HCT116 (cell line): ENCODE measurements around the gene PLEKHA8. TPM values are rescaled to one million over a fixed set of nuclear protein-coding genes. Genes with fewer than 3 reads are reported as not detected.

Source experiments
- ATAC-seq: fragments of 200-7000 bp; cut with Tn5 transposase; 2 replicates; pipeline ENCODE4 v1.9.1; 2020; ENCODE audit warnings: mild to moderate bottlenecking, moderate library complexity
- BruUV-seq: library from RNA; stranded (reverse); fragments of 400-500 nt; replicated peaks from 2 replicates; lab custom pipeline; 2021; lab: Mats Ljungman, UMichigan
- CTCF ChIA-PET: fragments of 300-600 bp; sonication (Branson Sonifier 250); formaldehyde crosslinking; loops from one replicate; lab custom pipeline; 2021; ENCODE audit warnings: antibody characterized with exemption; lab: Charles Lee
- POLR2A ChIA-PET: fragments of 300-600, 350-600 bp; sonication (Branson Sonifier 250); formaldehyde crosslinking; loops from one replicate; lab custom pipeline; 2021; ENCODE audit warnings: antibody characterized with exemption; lab: Charles Lee
- RAD21 ChIA-PET, 2 experiments: fragments of 300-600 bp; sonication (Branson Sonifier 250); formaldehyde crosslinking; loops; one replicate each; lab custom pipeline; 2023; ENCODE audit warnings: low total read pairs in 2 of 2; ENCODE audit not compliant: uncharacterized antibody in 2 of 2, unreplicated experiment in 2 of 2, low non-redundant PET in 1 of 2; lab: Charles Lee
- DNase-seq: peaks from one replicate; pipeline ENCODE4 v3.0.0-alpha.2; 2010; ENCODE audit warnings: low read depth, low spot score
- H2AFZ ChIP-seq: fragments of 200-600 bp; shearing (Covaris generic), sonication (generic); 2 replicates; pipeline ENCODE4 v1.6.1; 2017; ENCODE audit warnings: low read depth, mixed run types, mixed read lengths, antibody characterized with exemption, low read length; ENCODE audit not compliant: poor library complexity, severe bottlenecking
- H3K27ac ChIP-seq: 2 replicates; pipeline ENCODE4 v1.5.1; 2012; ENCODE audit warnings: low read depth, low read length
- H3K27me3 ChIP-seq: fragments of 200-600 bp; sonication (generic); 2 replicates; pipeline ENCODE4 v1.6.1; 2016; ENCODE audit warnings: mixed run types, low read length, mixed read lengths; ENCODE audit not compliant: insufficient read depth
- H3K36me3 ChIP-seq, 2 experiments: fragments of 200-500 bp in 1 of 2; fragments of 200-600 bp in 1 of 2; sonication (Bioruptor generic) in 1 of 2; sonication (generic) in 1 of 2; 2 replicates each; pipeline versions ENCODE4 v1.5.1 to v1.6.1; 2014 to 2016; ENCODE audit warnings: low read length in 2 of 2, inconsistent platforms in 1 of 2, mixed read lengths in 1 of 2, mixed run types in 1 of 2; ENCODE audit not compliant: insufficient read depth in 2 of 2, control insufficient read depth in 1 of 2
- H3K4me1 ChIP-seq, 2 experiments: fragments of 200-600 bp in 1 of 2; sonication (generic) in 1 of 2; 2 replicates each; pipeline versions ENCODE4 v1.5.1 to v1.6.1; 2012 to 2017; ENCODE audit warnings: low read length in 2 of 2, inconsistent platforms in 1 of 2, mild to moderate bottlenecking in 1 of 2, mixed read lengths in 1 of 2, mixed run types in 1 of 2, moderate library complexity in 1 of 2; ENCODE audit not compliant: insufficient read depth in 2 of 2, control insufficient read depth in 1 of 2
- H3K4me2 ChIP-seq: fragments of 200-600 bp; sonication (generic); 2 replicates; pipeline ENCODE4 v1.6.1; 2017; ENCODE audit warnings: mixed run types, low read length, mixed read lengths
- H3K4me3 ChIP-seq, 2 experiments: fragments of 200-600 bp in 1 of 2; sonication (generic) in 1 of 2; replicated peaks in 1 of 2; 2 replicates each; pipeline ENCODE4 v1.5.1; 2011 to 2016; ENCODE audit warnings: low read length in 2 of 2, control low read depth in 1 of 2, low read depth in 1 of 2, mild to moderate bottlenecking in 1 of 2, mixed read lengths in 1 of 2, mixed run types in 1 of 2
- H3K79me2 ChIP-seq: fragments of 200-600 bp; sonication (generic); 2 replicates; pipeline ENCODE4 v1.6.1; 2017; ENCODE audit warnings: mild to moderate bottlenecking, mixed run types, low read length, moderate library complexity, mixed read lengths; ENCODE audit not compliant: insufficient read depth
- H3K9ac ChIP-seq: fragments of 200-600 bp; sonication (generic); 2 replicates; pipeline ENCODE4 v1.6.1; 2016; ENCODE audit warnings: low read length, mixed read lengths
- H3K9me2 ChIP-seq: fragments of 200-600 bp; sonication (generic), shearing (Covaris generic); 2 replicates; pipeline ENCODE4 v1.6.1; 2017; ENCODE audit warnings: mixed run types, mild to moderate bottlenecking, moderate library complexity; ENCODE audit not compliant: insufficient read depth
- H3K9me3 ChIP-seq, 2 experiments: fragments of 200-500 bp in 1 of 2; fragments of 200-600 bp in 1 of 2; sonication (Bioruptor generic) in 1 of 2; sonication (generic) in 1 of 2; 2 replicates each; pipeline ENCODE4 v1.6.1; 2014 to 2017; ENCODE audit warnings: low read length in 2 of 2, mixed read lengths in 2 of 2, inconsistent platforms in 1 of 2, low read depth in 1 of 2, mild to moderate bottlenecking in 1 of 2, mixed run types in 1 of 2, moderate library complexity in 1 of 2; ENCODE audit not compliant: control insufficient read depth in 1 of 2, insufficient read depth in 1 of 2
- H4K20me1 ChIP-seq: fragments of 200-600 bp; sonication (generic), shearing (Covaris generic); 2 replicates; pipeline ENCODE4 v1.6.1; 2017; ENCODE audit warnings: mixed run types, mild to moderate bottlenecking, moderate library complexity; ENCODE audit not compliant: insufficient read depth
- ATF3 ChIP-seq: IDR thresholded peaks from 2 replicates; pipeline ENCODE4 v1.6.1; 2012
- CTCF ChIP-seq, 3 experiments: fragments of 200-600 bp in 1 of 3; sonication (generic) in 1 of 3; IDR thresholded peaks in 2 of 3; conservative IDR thresholded peaks in 1 of 3; 2 replicates each; pipeline ENCODE4 v1.5.1; 2012 to 2017; ENCODE audit warnings: low read depth in 2 of 3, low read length in 2 of 3, antibody characterized with exemption in 1 of 3, borderline replicate concordance in 1 of 3, control low read depth in 1 of 3, mild to moderate bottlenecking in 1 of 3, mixed read lengths in 1 of 3, mixed run types in 1 of 3, moderate library complexity in 1 of 3; ENCODE audit not compliant: insufficient read depth in 1 of 3
- JUND ChIP-seq: IDR thresholded peaks from 2 replicates; pipeline ENCODE4 v1.6.1; 2012
- MAX ChIP-seq: IDR thresholded peaks from 2 replicates; pipeline ENCODE4 v1.6.1; 2012
- POLR2A ChIP-seq: IDR thresholded peaks from 2 replicates; pipeline ENCODE4 v1.7.0; 2011; ENCODE audit warnings: borderline replicate concordance; ENCODE audit not compliant: insufficient read depth, insufficient read length; ENCODE audit errors: extremely low read depth
- POLR2AphosphoS5 ChIP-seq: IDR thresholded peaks from 2 replicates; pipeline ENCODE4 v1.6.1; 2011; ENCODE audit warnings: mild to moderate bottlenecking, low read depth, low read length, moderate library complexity
- TCF7L2 ChIP-seq: IDR thresholded peaks from 2 replicates; pipeline ENCODE4 v1.7.0; 2011; ENCODE audit warnings: borderline replicate concordance, inconsistent platforms; ENCODE audit not compliant: insufficient read depth, insufficient read length; ENCODE audit errors: extremely low read depth
- ZBTB33 ChIP-seq: IDR thresholded peaks from 2 replicates; pipeline ENCODE4 v1.6.1; 2011; ENCODE audit warnings: mild to moderate bottlenecking, low read length, moderate library complexity; ENCODE audit not compliant: insufficient replicate concordance; ENCODE audit errors: extremely low read depth
- intact Hi-C: fragments of 100-400 bp; cut with micrococcal nuclease; formaldehyde crosslinking; loops from 2 replicates; pipeline ENCODE4 v1.10.0; 2022
- total RNA-seq: library from RNA; stranded (reverse); gene quantifications from one replicate; pipeline ENCODE4 v1.2.1, GENCODE V29; 2021; ENCODE audit not compliant: unreplicated experiment

PLEKHA8 gene
- total RNA-seq, 1 experiment from 2014 or later = 13.6 TPM

GRCh38 chr7:30166841-30167235 is 138.6 kb downstream of the PLEKHA8 start (continued):
- no peak for TF ChIP-seq CTCF (IDR thresholded peaks at IDR 0.05 in 2 of 3, conservative IDR thresholded peaks at IDR 0.05 in 1 of 3; ENCODE audit: borderline replicate concordance in 1 of 3, insufficient read depth in 1 of 3, low read depth in 2 of 3, low read length in 2 of 3)
- TF ChIP-seq TCF7L2 = no peak

- Histone ChIP-seq H3K9me2 (no peaks in the 10 kb centered on the region), H3K9me3 (no peaks in the 10 kb centered on the region), H3K36me3 (no peaks in the 10 kb centered on the region), H3K9ac (no peak overlapping the region), H3K27ac (no peak overlapping the region), H3K4me2 (no peak overlapping the region), H4K20me1 (no peaks in the 10 kb centered on the region)
- DNase-seq (no peak), ATAC-seq (no peak)
- RAD21 ChIA-PET = no interaction called here
- no peak for TF ChIP-seq ATF3
- TF ChIP-seq POLR2AphosphoS5 = no peak
- no peak for TF ChIP-seq MAX
- no peak for TF ChIP-seq TCF7L2
- TF ChIP-seq POLR2A = no peak
- no peak for TF ChIP-seq JUND
- TF ChIP-seq ZBTB33 = no peak
- TF ChIP-seq, all 23 proteins: peak for 0
- H3K4me3 ChIP-seq = no peak overlapping the region
- POLR2A ChIA-PET = no interaction called here
- no peaks in the 10 kb centered on the region for H3K27me3 ChIP-seq
- CTCF ChIA-PET = no interaction called here
- no TSS peak for BruUV-seq
- intact Hi-C loops = loop anchor here (10.0 kb wide), 1 partner anchor 577 kb away; no protein-coding TSS in a partner anchor
- H3K4me1 ChIP-seq = peaks cover 0 to 4% of the 10 kb centered on the region in 2 experiments; a peak in 1 of 4 replicates
- no peaks in the 10 kb centered on the region for H3K79me2 ChIP-seq
- H2AFZ ChIP-seq = no peak overlapping the region
Observed at GRCh38 chr7:30167901-30168300, 139.7 kb downstream of the PLEKHA8 start.
